HG02678 (cell line): Measurements from ENCODE around the gene HDAC11.

ENCODE experiments used
- ATAC-seq: cut with Tn5 transposase; IDR thresholded peaks from one replicate; pipeline ENCODE4 v1.9.1; 2021; ENCODE audit warnings: mild to moderate bottlenecking, moderate library complexity; ENCODE audit not compliant: unreplicated experiment

Gene HDAC11

DNA sequence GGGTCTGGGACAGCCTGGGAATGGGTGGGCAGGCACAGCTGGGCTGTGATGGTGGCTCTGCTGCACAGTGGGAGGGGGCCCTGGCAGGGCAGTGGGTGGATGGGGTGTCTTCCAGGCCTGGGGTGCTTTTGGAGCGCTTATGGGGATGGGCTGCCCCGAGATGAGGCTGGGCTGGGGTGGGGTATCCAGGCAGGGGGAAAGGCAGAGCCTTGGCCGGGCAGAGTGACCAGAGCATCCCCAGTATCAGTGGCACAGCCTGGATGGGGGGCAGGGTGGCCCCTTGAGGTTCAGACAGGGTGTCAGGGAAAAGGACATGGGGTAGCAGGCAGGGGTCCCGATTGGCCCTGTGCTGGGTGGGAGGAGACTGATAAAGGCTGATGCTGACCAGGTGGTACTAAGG is 26.6 kb downstream of the HDAC11 start:
- ATAC-seq: no peak

DNA sequence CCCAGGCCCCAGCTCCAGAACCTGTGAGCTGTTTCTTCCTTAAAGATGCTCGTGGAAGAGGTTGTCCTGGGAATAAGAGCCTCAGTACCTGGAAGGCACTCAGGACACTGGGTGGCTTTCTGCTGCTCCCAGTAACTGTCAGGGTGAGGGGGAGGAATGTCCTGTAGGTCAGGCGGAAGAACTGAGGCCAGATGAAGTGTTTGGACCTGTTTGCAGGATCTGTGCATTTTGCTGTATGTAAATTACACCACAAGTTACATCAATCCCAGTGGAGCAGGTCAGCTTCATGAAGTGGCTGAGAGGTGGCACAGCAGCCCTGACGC is 27.1 kb downstream of the HDAC11 start:
- no peak for ATAC-seq

- ATAC-seq: no peak
Observed at GRCh38 chr3:13507570-13508339, 27.6 kb downstream of the HDAC11 start.

- no peak for ATAC-seq
Observed at GRCh38 chr3:13508496-13508895, 28.4 kb downstream of the HDAC11 start.

DNA sequence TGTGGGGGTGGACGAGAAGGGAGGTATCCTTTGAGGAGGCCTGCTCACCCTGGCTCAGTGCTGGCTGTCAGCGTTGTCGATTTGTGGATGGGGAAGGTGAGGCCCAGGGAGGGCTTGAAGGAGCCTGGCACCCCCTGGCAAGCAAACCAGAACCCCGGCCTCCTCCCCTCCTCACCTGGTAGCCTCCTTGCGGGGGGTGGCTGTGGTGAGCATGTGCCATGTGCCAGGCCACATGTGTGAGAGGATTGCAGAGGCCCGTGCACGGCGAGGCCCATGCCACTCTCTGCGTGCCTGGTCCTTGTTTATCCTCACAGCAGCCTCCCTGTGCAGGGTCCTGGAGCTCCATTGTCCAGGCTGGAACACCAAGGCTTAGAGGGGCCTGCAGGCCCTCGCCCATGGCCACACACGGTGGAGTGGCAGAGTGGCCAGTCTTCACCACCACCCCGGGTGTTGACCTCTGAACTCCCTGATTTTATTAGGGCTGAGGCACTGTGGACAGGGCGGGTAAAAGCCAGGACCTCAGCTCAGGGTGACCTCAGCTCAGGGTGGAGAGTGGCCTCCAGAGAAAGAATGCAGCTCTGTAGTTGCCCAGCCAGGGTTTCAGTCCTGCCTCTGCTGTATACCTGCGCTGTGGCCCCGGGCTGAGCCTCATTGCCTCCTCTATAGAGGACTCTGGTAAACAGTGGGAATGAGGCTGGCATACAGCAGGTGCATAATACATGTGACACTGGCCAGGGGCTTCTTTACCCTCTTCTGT is 29.1 kb downstream of the HDAC11 start:
- no peak for ATAC-seq

GRCh38 chr3:13509816-13510192 is 29.7 kb downstream of the HDAC11 start:
- ATAC-seq: no peak

- no peak for ATAC-seq
Observed at GRCh38 chr3:13512451-13512850, 32.3 kb downstream of the HDAC11 start.

GRCh38 chr3:13513051-13513912 is 33.2 kb downstream of the HDAC11 start:
- ATAC-seq: no peak

DNA sequence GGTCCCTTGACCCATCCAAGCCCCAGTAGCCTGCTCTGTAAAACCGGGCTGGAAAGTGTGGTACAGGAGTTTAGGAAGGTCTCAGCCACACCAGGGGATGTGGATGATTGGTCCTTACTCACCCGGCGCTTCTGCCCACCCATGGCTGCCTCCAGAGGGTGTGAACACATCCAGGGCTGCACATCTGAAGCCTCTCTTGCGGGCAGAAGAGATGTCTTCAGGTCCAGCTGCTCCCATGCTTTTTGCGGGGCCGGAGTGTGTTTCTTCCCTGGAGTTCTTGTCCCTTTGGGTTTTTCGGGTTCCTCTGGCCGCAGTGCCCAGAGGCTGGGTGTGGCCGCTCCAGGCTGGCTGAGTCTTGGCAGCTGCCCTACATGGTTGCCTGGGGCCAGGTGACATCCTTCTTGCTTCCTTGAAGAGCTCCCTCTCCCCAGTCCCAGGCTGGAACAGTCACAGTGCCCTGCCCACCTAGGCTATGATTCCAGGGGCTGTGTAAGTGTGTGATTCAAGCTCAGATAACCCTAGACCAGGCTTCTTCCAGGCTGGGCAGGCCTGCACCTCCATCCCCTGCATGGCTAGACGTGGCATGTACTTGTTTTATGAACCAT is 33.9 kb downstream of the HDAC11 start:
- no peak for ATAC-seq

DNA sequence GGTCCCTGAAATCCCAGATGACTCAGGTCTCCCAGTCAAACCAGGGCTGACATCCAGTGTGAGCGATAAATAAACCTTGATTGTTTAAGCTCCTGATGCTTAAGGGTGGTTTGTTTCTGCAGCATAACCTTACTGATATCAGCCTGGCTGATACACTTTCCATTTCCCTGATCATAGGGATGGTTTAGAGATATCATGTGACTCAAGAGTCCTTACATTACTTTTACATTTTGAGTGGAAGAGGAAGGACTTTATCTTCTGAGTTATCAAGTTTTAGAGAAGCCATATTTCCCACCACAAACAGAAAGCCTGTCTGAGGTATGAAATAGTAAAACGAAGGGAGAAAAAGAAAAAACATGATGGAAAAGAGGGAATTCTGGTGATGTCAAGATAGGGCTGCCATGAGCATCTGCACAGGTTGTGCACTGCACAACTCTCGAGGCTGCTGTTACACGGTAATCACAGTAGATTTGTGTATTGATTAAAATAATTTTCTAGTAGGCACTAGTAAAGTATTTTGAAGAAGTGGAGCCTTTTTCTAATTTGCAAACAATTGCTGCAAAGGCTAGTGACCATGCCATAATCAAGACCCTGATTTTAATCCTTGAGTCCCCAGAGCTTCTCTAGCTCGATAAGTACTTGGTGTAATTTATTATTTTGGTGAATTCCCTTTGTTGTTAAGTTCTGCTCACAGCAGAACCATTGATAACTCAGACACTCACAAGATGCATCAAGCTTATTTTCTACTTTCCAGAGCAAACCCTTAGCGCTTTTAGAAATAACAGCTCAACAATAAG is 34.7 kb downstream of the HDAC11 start:
- no peak for ATAC-seq

GRCh38 chr3:13515786-13516759 is 36.0 kb downstream of the HDAC11 start:
- no peak for ATAC-seq

- ATAC-seq: no peak
Observed at GRCh38 chr3:13516760-13517135, 36.6 kb downstream of the HDAC11 start.

DNA sequence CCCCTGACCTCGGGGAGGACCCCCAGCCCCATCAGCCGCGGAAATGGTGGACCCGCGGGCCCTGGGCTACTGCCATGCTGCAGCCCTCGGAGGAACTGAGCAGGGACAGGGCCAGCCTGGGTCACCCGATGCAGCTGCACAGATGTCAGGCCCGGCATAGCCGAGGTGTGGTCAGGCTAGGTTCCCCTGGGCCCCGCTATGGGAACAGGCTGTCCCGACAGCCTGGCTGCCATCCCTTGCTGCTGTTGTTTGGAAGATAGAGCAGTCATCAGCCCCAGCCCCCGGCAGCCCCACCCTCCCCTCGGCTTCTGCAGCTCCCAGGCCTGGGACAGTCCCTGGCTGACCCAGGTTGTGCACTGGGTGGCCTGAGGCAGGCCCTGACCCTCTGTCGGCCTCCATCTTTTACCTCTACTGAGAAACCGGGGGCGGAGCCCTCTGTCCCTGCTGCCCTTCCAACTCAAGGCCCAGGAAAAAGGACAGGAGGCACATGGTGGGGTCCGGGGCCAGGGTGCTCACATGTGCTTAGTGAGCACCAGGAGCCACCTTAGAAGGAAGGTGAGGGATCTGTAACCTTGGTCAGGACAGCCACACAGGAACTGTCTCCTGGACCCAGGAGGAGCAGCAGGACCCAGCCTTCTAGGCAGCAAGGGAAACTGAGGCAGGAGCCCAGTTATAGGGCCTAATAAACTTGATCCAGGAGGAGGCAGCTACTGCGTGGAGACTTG is 37.3 kb downstream of the HDAC11 start:
- ATAC-seq: no peak

DNA sequence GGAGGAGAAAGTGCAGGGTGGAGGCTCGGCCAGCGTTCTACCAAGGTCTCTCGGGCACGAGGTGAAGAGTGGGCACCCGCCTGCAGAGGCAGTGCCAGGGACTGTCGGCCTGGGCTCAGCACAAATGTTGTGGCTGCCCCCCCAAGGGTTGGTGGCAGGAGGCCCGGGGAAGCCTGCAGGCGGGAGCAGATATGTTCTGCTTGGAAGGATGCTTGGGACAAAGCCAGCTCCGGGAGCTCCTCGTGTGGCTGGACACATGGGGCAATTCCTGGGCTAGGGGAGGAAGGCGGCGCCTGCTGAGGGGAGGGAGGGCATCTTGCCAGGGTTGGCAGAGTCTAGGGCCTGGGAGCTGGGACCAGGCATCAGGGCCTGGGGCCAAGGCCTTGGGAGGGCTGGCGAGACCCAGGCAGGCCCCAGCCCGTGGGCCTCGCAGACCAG is 38.4 kb downstream of the HDAC11 start:
- ATAC-seq: no peak

DNA sequence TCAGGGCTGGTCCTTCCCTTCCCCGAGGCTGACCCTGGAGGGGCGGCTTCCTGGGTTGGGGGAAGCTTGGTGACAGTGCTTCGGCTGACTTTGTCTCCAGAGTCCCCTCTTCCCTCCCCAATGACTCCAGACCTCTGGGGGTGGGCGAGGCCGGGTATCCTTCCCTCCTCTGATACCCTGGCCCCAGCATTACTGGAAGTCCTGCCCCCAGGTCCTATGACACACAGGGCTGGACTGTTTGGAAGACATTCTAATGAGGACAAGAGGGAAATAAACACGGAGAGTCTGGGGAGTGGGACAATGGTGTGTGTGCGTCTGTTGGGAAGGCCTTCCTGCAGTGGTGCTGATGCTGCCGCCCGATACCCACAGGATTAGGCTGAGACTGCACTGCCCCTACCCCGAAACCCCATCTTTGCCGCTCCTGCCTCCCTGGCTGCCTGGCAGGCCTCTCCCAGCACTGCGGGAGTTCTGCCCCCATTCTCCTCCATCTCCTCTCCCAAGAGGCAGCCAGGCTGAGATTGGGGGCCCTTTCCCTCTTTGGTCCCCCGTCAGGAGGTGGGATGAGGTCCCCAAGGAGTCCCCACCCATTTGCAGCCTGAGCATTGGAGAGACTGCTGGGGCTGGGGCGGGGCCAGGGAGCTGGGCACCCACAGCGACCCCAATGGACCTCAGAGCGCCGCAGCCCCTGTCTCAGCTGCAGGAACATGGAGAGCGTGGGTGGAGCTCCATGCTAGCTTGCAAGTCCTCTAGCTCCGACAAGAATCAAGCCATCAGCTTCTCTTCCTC is 39.1 kb downstream of the HDAC11 start:
- no peak for ATAC-seq

- no peak for ATAC-seq
Observed at GRCh38 chr3:13520326-13520880, 40.3 kb downstream of the HDAC11 start.

DNA sequence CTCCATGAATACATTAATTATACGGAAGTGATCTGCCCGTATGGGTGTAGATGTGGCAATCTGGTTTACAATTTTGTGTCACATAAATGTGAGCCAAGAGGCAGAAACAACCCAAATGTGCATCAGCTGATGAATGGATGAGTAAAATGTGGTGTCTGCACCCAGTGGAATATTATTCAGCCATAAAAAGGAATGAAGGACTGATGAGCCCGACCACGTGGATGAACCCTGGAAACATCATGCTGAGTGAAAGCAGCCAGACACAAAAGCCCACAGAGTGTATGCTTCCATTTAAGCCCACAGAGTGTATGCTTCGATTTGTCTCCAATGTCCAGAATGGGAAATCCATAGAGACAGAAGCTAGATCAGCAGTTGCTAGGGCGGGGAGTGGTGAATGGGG is 41.2 kb downstream of the HDAC11 start:
- no peak for ATAC-seq
